ENCODE results near the gene OGN.

DNA sequence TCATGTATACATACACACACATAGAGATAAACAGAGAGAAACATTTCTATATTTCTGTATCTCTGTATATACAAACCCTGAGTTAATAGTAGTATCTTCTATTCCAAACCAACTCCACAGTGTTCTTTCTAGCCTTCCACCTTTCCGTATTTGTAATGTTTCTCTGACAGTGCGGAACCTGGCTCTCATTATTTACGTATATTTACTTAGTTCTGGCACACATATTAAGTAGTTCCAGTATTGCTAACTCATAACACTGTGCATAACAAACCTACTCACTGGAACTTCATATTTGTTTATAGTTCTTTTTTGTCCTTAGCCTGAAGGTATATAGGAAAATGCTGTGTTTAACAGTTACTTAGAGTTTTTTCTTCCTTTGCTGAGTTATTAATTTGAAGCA, 6.5 kb downstream of the OGN start:
- TF ChIP-seq EZH2 (IDR thresholded peaks at IDR 0.05; ENCODE audit: borderline replicate concordance, low read depth, low read length, poor library complexity, severe bottlenecking) (no peak), CTCF (conservative IDR thresholded peaks at IDR 0.05; ENCODE audit: low read depth, low read length) (no peak)
